Erythroblast (primary cell): ENCODE measurements around the gene RHOJ.

ENCODE experiments used
- GATA1 ChIP-seq: IDR thresholded peaks from 2 replicates; pipeline ENCODE4 v1.6.1; 2011; ENCODE audit warnings: low read depth, mild to moderate bottlenecking, control low read depth, low read length, moderate library complexity
- POLR2A ChIP-seq: IDR thresholded peaks from 2 replicates; pipeline ENCODE4 v1.6.1; 2011; ENCODE audit warnings: mild to moderate bottlenecking, low read length

GRCh38 chr14:63290741-63291430, 86.6 kb downstream of the RHOJ start:
- no peak for TF ChIP-seq POLR2A
- no peak for TF ChIP-seq GATA1
